Tibial artery (tissue), 4 donors: Measurements from ENCODE around the gene SHISA9.

Experiments used
- DNase-seq, 2 donors: peaks; one replicate each; pipeline ENCODE4 v3.0.0-alpha.2; 2019
- H3K27ac ChIP-seq, 2 donors: fragments of 200-600 bp; sonication (generic) in 1 of 2; 1 replicate in 1 of 2; 2 replicates in 1 of 2; pipeline ENCODE4 v1.5.1; 2018 to 2019; ENCODE audit warnings: mild to moderate bottlenecking in 1 of 2
- H3K27me3 ChIP-seq, 2 donors: fragments of 200-600 bp; sonication (generic) in 1 of 2; one replicate each; pipeline versions ENCODE4 v1.5.1 to v1.6.0; 2016 to 2019
- H3K36me3 ChIP-seq, 3 donors: fragments of 200-600 bp; sonication (generic) in 2 of 3; one replicate each; pipeline ENCODE4 v1.5.1; 2016 to 2019; ENCODE audit warnings: mild to moderate bottlenecking in 2 of 3
- H3K4me1 ChIP-seq, 4 donors: fragments of 200-600 bp; sonication (generic) in 2 of 4; 1 replicate in 3 of 4; 2 replicates in 1 of 4; pipeline ENCODE4 v1.5.1; 2016 to 2019
- H3K4me3 ChIP-seq, 2 donors: fragments of 200-600 bp; sonication (generic) in 1 of 2; 1 replicate in 1 of 2; 2 replicates in 1 of 2; pipeline ENCODE4 v1.5.1; 2018 to 2019; ENCODE audit warnings: mild to moderate bottlenecking in 2 of 2
- H3K9me3 ChIP-seq, 3 donors: fragments of 200-600 bp; sonication (generic) in 1 of 3; one replicate each; pipeline ENCODE4 v1.5.1; 2016 to 2019
- CTCF ChIP-seq, 2 experiments: fragments of 200-600 bp in 1 of 2; fragments of 450-650 bp in 1 of 2; IDR thresholded peaks; one replicate each; pipeline ENCODE4 v1.5.1; 2017 to 2019; ENCODE audit warnings: antibody characterized with exemption in 2 of 2, mild to moderate bottlenecking in 1 of 2, moderate library complexity in 1 of 2
- intact Hi-C: fragments of 100-400 bp; cut with DNase I; formaldehyde crosslinking; loops from one replicate; pipeline ENCODE4 v1.15.0; 2023; ENCODE audit warnings: low total_unique reads

The SHISA9 gene

GRCh38 chr16:13101828-13102227 lies 200.4 kb downstream of the SHISA9 start:
- no peaks in the 10 kb centered on the region for H3K27me3 ChIP-seq
- no peaks in the 10 kb centered on the region for H3K4me1 ChIP-seq
- H3K27ac ChIP-seq: no peak overlapping the region
- TF ChIP-seq CTCF (IDR thresholded peaks at IDR 0.05): no peak
- no peaks in the 10 kb centered on the region for H3K36me3 ChIP-seq
- no peak overlapping the region for H3K4me3 ChIP-seq
- DNase-seq: no peak
- intact Hi-C loops: no loop called here
- peaks cover 0 to 8% (median 0%) of the 10 kb centered on the region in 3 donors for H3K9me3 ChIP-seq

GRCh38 chr16:13102401-13102800 lies 201.0 kb downstream of the SHISA9 start:
- H3K9me3 ChIP-seq: peaks cover 0 to 8% (median 0%) of the 10 kb centered on the region in 3 donors
- no peak overlapping the region for H3K4me3 ChIP-seq
- no peak for DNase-seq
- intact Hi-C loops: no loop called here
- H3K4me1 ChIP-seq: no peaks in the 10 kb centered on the region
- H3K36me3 ChIP-seq: no peaks in the 10 kb centered on the region
- no peak overlapping the region for H3K27ac ChIP-seq
- no peak for TF ChIP-seq CTCF (IDR thresholded peaks at IDR 0.05)
- H3K27me3 ChIP-seq: no peaks in the 10 kb centered on the region

- Histone ChIP-seq H3K27ac (no peak overlapping the region), H3K9me3 (peaks cover 0 to 8% (median 0%) of the 10 kb centered on the region in 3 donors), H3K36me3 (no peaks in the 10 kb centered on the region), H3K27me3 (no peaks in the 10 kb centered on the region), H3K4me1 (no peaks in the 10 kb centered on the region), H3K4me3 (no peak overlapping the region)
- no peak for TF ChIP-seq CTCF (IDR thresholded peaks at IDR 0.05)
- intact Hi-C loops: no loop called here
- DNase-seq: no peak
These were observed 202.6 kb downstream of the SHISA9 start for GRCh38 chr16:13103831-13104530.

GRCh38 chr16:13104772-13105171 lies 203.4 kb downstream of the SHISA9 start:
- intact Hi-C loops: no loop called here

GRCh38 chr16:13105427-13105826 lies 204.0 kb downstream of the SHISA9 start:
- intact Hi-C loops: no loop called here
- no peak for DNase-seq
- H3K36me3 ChIP-seq: no peaks in the 10 kb centered on the region
- H3K4me1 ChIP-seq: peaks cover 0 to 10% (median 0%) of the 10 kb centered on the region in 4 donors
- H3K9me3 ChIP-seq: peaks cover 0 to 8% (median 0%) of the 10 kb centered on the region in 3 donors
- H3K27me3 ChIP-seq: no peaks in the 10 kb centered on the region
- H3K27ac ChIP-seq: no peak overlapping the region
- no peak for TF ChIP-seq CTCF (IDR thresholded peaks at IDR 0.05)
- H3K4me3 ChIP-seq: no peak overlapping the region

More at GRCh38 chr16:13104772-13105171, 203.4 kb downstream of the SHISA9 start:
- TF ChIP-seq CTCF (IDR thresholded peaks at IDR 0.05): no peak
- H3K4me3 ChIP-seq: no peak overlapping the region
- H3K9me3 ChIP-seq: peaks cover 0 to 8% (median 0%) of the 10 kb centered on the region in 3 donors
- no peaks in the 10 kb centered on the region for H3K36me3 ChIP-seq
- H3K27me3 ChIP-seq: no peaks in the 10 kb centered on the region
- DNase-seq: no peak
- peaks cover 0 to 3% (median 0%) of the 10 kb centered on the region in 4 donors for H3K4me1 ChIP-seq
- no peak overlapping the region for H3K27ac ChIP-seq
